Measurements from ENCODE around the gene GABARAPL2. TPM values are rescaled to one million over a fixed set of nuclear protein-coding genes. Genes with fewer than 3 reads are reported as not detected.

Gene GABARAPL2
- total and polyA plus RNA-seq, 7 donors: 107 to 215 (median 167) TPM

- H3K27ac ChIP-seq: peak overlapping the region; percentile 90
- DNase-seq (no peak), ATAC-seq (no peak)
- H3K27me3 ChIP-seq (ENCODE audit: insufficient read depth in 3 of 3, low read length in 2 of 3): no peaks in the 10 kb centered on the region
- 78 to 85% (median 81%) methylated on average over 4 of the region's 4 CpGs for WGBS, 3 donors
- peaks cover 50% of the 10 kb centered on the region for H3K4me1 ChIP-seq
- H3K4me3 ChIP-seq: peak overlapping the region; percentile 99
- TF ChIP-seq CTCF (IDR thresholded peaks at IDR 0.05): no peak
- peaks cover 8 to 58% of the 10 kb centered on the region in 2 donors for H3K36me3 ChIP-seq (ENCODE audit: insufficient read depth in 1 of 2, low read depth in 1 of 2)
- intact Hi-C loops (cut with DNase I): loop anchor here (2.0 to 5.0 kb wide), 3 partner anchors 51 to 79 kb away; partner anchors contain the start of genes ADAT1 (in 1 of the 2), KARS1 (in 1 of the 2) and TERF2IP (in 1 of the 2)
- no peaks in the 10 kb centered on the region for H3K9me3 ChIP-seq
Measured at GRCh38 chr16:75567911-75568310, 1.7 kb downstream of the GABARAPL2 start.

GRCh38 chr16:75570396-75571065 lies 4.4 kb downstream of the GABARAPL2 start:
- peaks cover 46% of the 10 kb centered on the region for H3K4me1 ChIP-seq
- H3K36me3 ChIP-seq (ENCODE audit: insufficient read depth in 1 of 2, low read depth in 1 of 2): peaks cover 8 to 84% of the 10 kb centered on the region in 2 donors
- intact Hi-C loops (cut with DNase I): no loop called here

GRCh38 chr16:75572864-75573542 lies 6.8 kb downstream of the GABARAPL2 start:
- 68 to 71% (median 68%) methylated on average over 3 of the region's 3 CpGs for WGBS, 3 donors
- TF ChIP-seq CTCF (IDR thresholded peaks at IDR 0.05): no peak
- ATAC-seq (no peak), DNase-seq (no peak)
- Histone ChIP-seq H3K27ac (no peak overlapping the region), H3K27me3 (ENCODE audit: insufficient read depth in 3 of 3, low read length in 2 of 3) (no peaks in the 10 kb centered on the region), H3K4me3 (no peak overlapping the region), H3K36me3 (ENCODE audit: insufficient read depth in 1 of 2, low read depth in 1 of 2) (peaks cover 14 to 100% of the 10 kb centered on the region in 2 donors), H3K4me1 (peaks cover 33% of the 10 kb centered on the region), H3K9me3 (no peaks in the 10 kb centered on the region)
- intact Hi-C loops (cut with DNase I): no loop called here

More at GRCh38 chr16:75570396-75571065, 4.4 kb downstream of the GABARAPL2 start:
- Histone ChIP-seq H3K4me3 (peak overlapping the region; percentile 12), H3K27ac (peak overlapping the region; percentile 78), H3K27me3 (ENCODE audit: insufficient read depth in 3 of 3, low read length in 2 of 3) (no peaks in the 10 kb centered on the region), H3K9me3 (no peaks in the 10 kb centered on the region)
- no peak for TF ChIP-seq CTCF (IDR thresholded peaks at IDR 0.05)
- 28 to 54% (median 35%) methylated on average over 5 of the region's 5 CpGs for WGBS, 3 donors
- no peak for DNase-seq
- ATAC-seq: peak in 1 of 4 donors; percentile 21

- WGBS, 3 donors: 85 to 89% (median 88%) methylated on average over 5 of the region's 5 CpGs
- intact Hi-C loops (cut with DNase I): no loop called here
- ATAC-seq: no peak
Measured at GRCh38 chr16:75573955-75574354, 7.8 kb downstream of the GABARAPL2 start.

More at GRCh38 chr16:75573955-75574354, 7.8 kb downstream of the GABARAPL2 start:
- H3K27me3 ChIP-seq (ENCODE audit: insufficient read depth in 3 of 3, low read length in 2 of 3): no peaks in the 10 kb centered on the region
- no peak for TF ChIP-seq CTCF (IDR thresholded peaks at IDR 0.05)
- DNase-seq: no peak
- H3K36me3 ChIP-seq (ENCODE audit: insufficient read depth in 1 of 2, low read depth in 1 of 2): peaks cover 13 to 100% of the 10 kb centered on the region in 2 donors
- H3K4me1 ChIP-seq: peaks cover 24% of the 10 kb centered on the region
- no peak overlapping the region for H3K27ac ChIP-seq
- no peak overlapping the region for H3K4me3 ChIP-seq
- H3K9me3 ChIP-seq: no peaks in the 10 kb centered on the region

Measured in psoas muscle (tissue), 8 donors.